H1 (cell line): ENCODE results near the gene SLC19A1. TPM values are rescaled to one million over a fixed set of nuclear protein-coding genes. Genes with fewer than 3 reads are reported as not detected.

Experiments
- CTCF ChIA-PET: fragments of 300-600 bp; sonication (Branson Sonifier 250); formaldehyde crosslinking; loops from one replicate; lab custom pipeline; 2021; ENCODE audit not compliant: partially characterized antibody; lab: Charles Lee
- POLR2A ChIA-PET: fragments of 300-600 bp; sonication (Branson Sonifier 250); formaldehyde crosslinking; loops from one replicate; lab custom pipeline; 2021; ENCODE audit warnings: inconsistent platforms; ENCODE audit not compliant: partially characterized antibody; lab: Charles Lee
- DNase-seq, 2 experiments: peaks; one replicate each; pipeline versions ENCODE4 v3.0.0 to v3.0.0-alpha.2; 2010 to 2022; ENCODE audit warnings: low spot score in 2 of 2, low read depth in 1 of 2, mixed read lengths in 1 of 2
- FAIRE-seq: peaks from 2 replicates; lab custom pipeline; 2011; peaks lifted over from hg19 to GRCh38; lab: Jason Lieb, UNC
- H2AFZ ChIP-seq: 2 replicates; pipeline ENCODE4 v1.8.1; 2012; ENCODE audit warnings: low read length, inconsistent platforms
- H2AK5ac ChIP-seq: 2 replicates; pipeline ENCODE4 v1.6.1; 2013; ENCODE audit warnings: low read depth, low read length
- H2BK120ac ChIP-seq: replicated peaks from 2 replicates; pipeline ENCODE3; 2013; ENCODE audit warnings: low read depth, low read length, inconsistent platforms
- H2BK12ac ChIP-seq: 2 replicates; pipeline ENCODE4 v1.6.1; 2013; ENCODE audit warnings: low read depth, low read length
- H2BK15ac ChIP-seq: 2 replicates; pipeline ENCODE4 v1.6.1; 2013; ENCODE audit warnings: low read length
- H2BK20ac ChIP-seq: 2 replicates; pipeline ENCODE4 v1.6.1; 2013; ENCODE audit warnings: low read length
- H2BK5ac ChIP-seq: 2 replicates; pipeline ENCODE4 v1.6.1; 2013; ENCODE audit warnings: low read depth, low read length
- H3K14ac ChIP-seq: 2 replicates; pipeline ENCODE4 v1.6.1; 2013; ENCODE audit warnings: inconsistent platforms; ENCODE audit not compliant: insufficient read length
- H3K18ac ChIP-seq: 2 replicates; pipeline ENCODE4 v1.6.1; 2013; ENCODE audit warnings: low read length; ENCODE audit errors: extremely low read depth
- H3K23ac ChIP-seq: 2 replicates; pipeline ENCODE4 v1.6.1; 2013; ENCODE audit warnings: inconsistent platforms; ENCODE audit not compliant: insufficient read length
- H3K23me2 ChIP-seq: 2 replicates; pipeline ENCODE4 v1.6.1; 2013; ENCODE audit warnings: low read depth, low read length
- H3K27ac ChIP-seq: 2 replicates; pipeline ENCODE4 v1.6.1; 2011; ENCODE audit warnings: low read depth, low read length, inconsistent platforms
- H3K27me3 ChIP-seq, 4 experiments: replicated peaks in 1 of 4; 1 replicate in 1 of 4; 2 replicates in 3 of 4; pipeline versions ENCODE4 v1.6.1 to v1.8.1; 2011 to 2013; ENCODE audit warnings: low read length in 3 of 4, mild to moderate bottlenecking in 3 of 4, inconsistent platforms in 2 of 4, mixed read lengths in 2 of 4, moderate library complexity in 1 of 4; ENCODE audit not compliant: control insufficient read depth in 3 of 4, insufficient read depth in 3 of 4; ENCODE audit errors: extremely low read depth in 1 of 4
- H3K36me3 ChIP-seq, 4 experiments: 2 replicates each; pipeline versions ENCODE4 v1.6.1 to v1.8.1; 2011 to 2013; ENCODE audit warnings: mild to moderate bottlenecking in 4 of 4, low read length in 3 of 4, moderate library complexity in 2 of 4, control low read depth in 1 of 4, inconsistent platforms in 1 of 4; ENCODE audit not compliant: insufficient read depth in 4 of 4, control insufficient read depth in 2 of 4
- H3K4ac ChIP-seq: replicated peaks from 2 replicates; pipeline ENCODE3; 2013; ENCODE audit warnings: low read length, low read depth, mixed read lengths, inconsistent platforms; ENCODE audit not compliant: insufficient read length
- H3K4me1 ChIP-seq, 4 experiments: replicated peaks in 1 of 4; 1 replicate in 1 of 4; 2 replicates in 3 of 4; pipeline versions ENCODE4 v1.6.1 to v1.8.1; 2011 to 2013; ENCODE audit warnings: low read length in 3 of 4, inconsistent platforms in 2 of 4, mixed read lengths in 1 of 4; ENCODE audit not compliant: insufficient read depth in 4 of 4, control insufficient read depth in 3 of 4
- H3K4me2 ChIP-seq, 2 experiments: 2 replicates each; pipeline versions ENCODE4 v1.6.1 to v1.8.1; 2011 to 2013; ENCODE audit warnings: low read depth in 2 of 2, low read length in 2 of 2, control low read depth in 1 of 2, inconsistent platforms in 1 of 2, mild to moderate bottlenecking in 1 of 2; ENCODE audit not compliant: insufficient read depth in 1 of 2
- H3K4me3 ChIP-seq, 4 experiments: fragments of 200-600, 300-600 bp in 1 of 4; sonication (generic), shearing (Covaris generic), sonication (Bioruptor Twin) in 1 of 4; 2 replicates each; pipeline versions ENCODE4 v1.5.1 to v1.8.1; 2011 to 2016; ENCODE audit warnings: low read length in 4 of 4, low read depth in 3 of 4, control low read depth in 2 of 4, inconsistent platforms in 2 of 4, mild to moderate bottlenecking in 2 of 4, mixed read lengths in 1 of 4, moderate library complexity in 1 of 4; ENCODE audit not compliant: insufficient read depth in 2 of 4; ENCODE audit errors: extremely low read depth in 1 of 4
- H3K56ac ChIP-seq: replicated peaks from 2 replicates; pipeline ENCODE3; 2013; ENCODE audit warnings: low read depth, mild to moderate bottlenecking, mixed read lengths, low read length, inconsistent platforms; ENCODE audit not compliant: insufficient read length
- H3K79me1 ChIP-seq: 2 replicates; pipeline ENCODE4 v1.6.1; 2013; ENCODE audit warnings: low read depth, low read length, control low read depth
- H3K79me2 ChIP-seq, 2 experiments: 2 replicates each; pipeline versions ENCODE4 v1.6.1 to v1.8.1; 2012 to 2013; ENCODE audit warnings: low read length in 2 of 2, mild to moderate bottlenecking in 2 of 2, inconsistent platforms in 1 of 2; ENCODE audit not compliant: insufficient read depth in 2 of 2, control insufficient read depth in 1 of 2
- H3K9ac ChIP-seq, 4 experiments: replicated peaks in 1 of 4; 1 replicate in 1 of 4; 2 replicates in 3 of 4; pipeline versions ENCODE4 v1.6.1 to v1.8.1; 2011 to 2013; ENCODE audit warnings: low read depth in 3 of 4, low read length in 3 of 4, control low read depth in 2 of 4, mild to moderate bottlenecking in 2 of 4, moderate library complexity in 2 of 4, inconsistent platforms in 1 of 4; ENCODE audit errors: extremely low read depth in 1 of 4
- H3K9me3 ChIP-seq, 2 experiments: 2 replicates each; pipeline versions ENCODE4 v1.6.1 to v1.8.1; 2012 to 2013; ENCODE audit warnings: mild to moderate bottlenecking in 2 of 2, moderate library complexity in 2 of 2, control low read depth in 1 of 2, inconsistent platforms in 1 of 2, low read depth in 1 of 2, low read length in 1 of 2, mixed read lengths in 1 of 2; ENCODE audit not compliant: insufficient read depth in 2 of 2
- H4K20me1 ChIP-seq, 2 experiments: replicated peaks in 1 of 2; 2 replicates each; pipeline versions ENCODE3 to v1.8.1; 2011 to 2013; ENCODE audit warnings: inconsistent platforms in 2 of 2, low read length in 2 of 2, mild to moderate bottlenecking in 1 of 2; ENCODE audit not compliant: insufficient read depth in 2 of 2, control insufficient read depth in 1 of 2
- H4K5ac ChIP-seq: 2 replicates; pipeline ENCODE4 v1.6.1; 2013; ENCODE audit warnings: low read length, low read depth, mixed read lengths, inconsistent platforms; ENCODE audit not compliant: insufficient read length
- H4K8ac ChIP-seq: 2 replicates; pipeline ENCODE4 v1.8.0; 2013; ENCODE audit warnings: mild to moderate bottlenecking, moderate library complexity, low read length, inconsistent platforms; ENCODE audit not compliant: insufficient read depth; ENCODE audit errors: extremely low read depth
- H4K91ac ChIP-seq: replicated peaks from 2 replicates; pipeline ENCODE3; 2013; ENCODE audit warnings: low read length, mixed read lengths, inconsistent platforms; ENCODE audit not compliant: insufficient read length
- SUZ12 ChIP-seq: fragments of 200-600 bp; sonication (generic); IDR thresholded peaks from 2 replicates; pipeline ENCODE4 v1.6.1; 2012; ENCODE audit warnings: mild to moderate bottlenecking, inconsistent platforms, low read length, moderate library complexity, mixed read lengths
- WGBS, 2 experiments: shearing (Covaris generic) in 1 of 2; methylation state at CpG; one replicate each; pipeline versions ENCODE4 v1.1.6 to v1.1.7; 2013 to 2015; ENCODE audit warnings: low lambda C conversion rate in 2 of 2, mixed read lengths in 2 of 2, inconsistent platforms in 1 of 2, low coverage in 1 of 2, missing lambda C conversion rate in 1 of 2; ENCODE audit not compliant: insufficient replicate concordance in 2 of 2, insufficient coverage in 1 of 2, insufficient read length in 1 of 2; ENCODE audit errors: extremely low coverage in 1 of 2, missing lambda C conversion rate in 1 of 2; 5-methylcytosine and 5-hydroxymethylcytosine counted together
- polyA plus RNA-seq, 7 experiments: library from polyadenylated mRNA; depleted of rRNA in 3 of 7; stranded (reverse) in 5 of 7; unstranded in 2 of 7; fragments of >200 nt in 5 of 7; fragments of 200-250 nt in 2 of 7; gene quantifications; 1 replicate in 5 of 7; 2 replicates in 1 of 7; 4 replicates in 1 of 7; pipeline versions ENCODE4 v1.2.1 to v1.2.3, GENCODE V29; 2011 to 2013; ENCODE audit warnings: missing spikeins in 2 of 7, mixed read lengths in 2 of 7
- total RNA-seq: library from RNA; stranded (reverse); fragmentation: NEBNext Ultra II Directional; extraction: Animal tissue kit (Norgen Biotek cat#: 25700); gene quantifications from 2 replicates; pipeline ENCODE4 v1.2.1, GENCODE V29; 2021

Gene SLC19A1
- total and polyA plus RNA-seq, 2 of the 8 experiments (the other 6 are each of a cell fraction or from before 2014, with no cell fraction given): 31.6 to 43.8 TPM

DNA sequence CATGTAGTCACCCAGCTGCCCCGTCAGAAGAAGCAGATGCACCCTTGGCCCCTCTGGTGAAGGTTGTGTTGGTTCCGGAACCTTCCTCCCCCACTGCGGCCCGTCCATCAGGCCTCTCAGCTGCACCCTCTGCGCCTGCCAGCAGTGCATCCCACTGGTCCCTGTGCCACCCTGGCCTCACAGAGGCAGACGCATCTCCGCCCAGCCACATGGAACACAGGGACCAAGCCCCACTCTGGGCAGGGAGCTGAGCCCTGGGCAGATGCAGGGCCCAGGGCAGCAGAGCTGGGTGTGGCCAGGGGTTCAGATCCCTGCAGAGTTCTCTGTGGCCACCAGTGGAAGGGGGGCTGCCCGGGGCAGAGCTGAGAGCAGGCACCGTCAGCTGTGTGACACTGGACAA lies 50.6 kb downstream of the SLC19A1 start:
- Histone ChIP-seq H3K9me3 (no peaks in the 10 kb centered on the region), H3K4me3 (no peak overlapping the region), H4K91ac (no peak overlapping the region), H3K4ac (no peak overlapping the region), H3K14ac (no peak overlapping the region), H3K23ac (no peak overlapping the region), H4K20me1 (peaks cover 2 to 11% of the 10 kb centered on the region in 2 experiments), H3K9ac (no peak overlapping the region), H3K27ac (no peak overlapping the region), H2BK15ac (no peak overlapping the region), H3K56ac (no peak overlapping the region), H3K27me3 (no peaks in the 10 kb centered on the region), H2BK12ac (no peak overlapping the region), H4K5ac (no peak overlapping the region), H3K4me2 (no peak overlapping the region), H3K79me2 (no peaks in the 10 kb centered on the region), H3K36me3 (peaks cover 5 to 53% (median 16%) of the 10 kb centered on the region in 4 experiments), H3K79me1 (no peaks in the 10 kb centered on the region; the same call in 1 of the 2 replicates), H3K23me2 (no peaks in the 10 kb centered on the region), H2AFZ (no peak overlapping the region), H2BK5ac (peak overlapping the region; percentile 60; the same call in 1 of the 2 replicates), H3K4me1 (peaks cover 0 to 18% (median 14%) of the 10 kb centered on the region in 4 experiments; a peak in 6 of 7 replicates), H4K8ac (peak overlapping the region; percentile 65; the same call in 1 of the 2 replicates), H2BK20ac (no peak overlapping the region), H2BK120ac (no peak overlapping the region), H3K18ac (no peak overlapping the region), H2AK5ac (no peak overlapping the region)
- ChIA-PET CTCF (no interaction called here), POLR2A (interaction anchor here (0.8 to 2.2 kb wide), 5 partner anchors 8 to 61 kb away, joined by 3 to 7 read pairs (median 4); no protein-coding TSS in a partner anchor)
- DNase-seq (no peak), FAIRE-seq (no peak)
- WGBS, 2 experiments: 97% methylated on average over 9 of the region's 9 CpGs; no CpG with 5 or more reads in 1 of the 2 experiments
- TF ChIP-seq SUZ12: no peak
